ENCODE results near the gene SP6.

SP6 gene

DNA sequence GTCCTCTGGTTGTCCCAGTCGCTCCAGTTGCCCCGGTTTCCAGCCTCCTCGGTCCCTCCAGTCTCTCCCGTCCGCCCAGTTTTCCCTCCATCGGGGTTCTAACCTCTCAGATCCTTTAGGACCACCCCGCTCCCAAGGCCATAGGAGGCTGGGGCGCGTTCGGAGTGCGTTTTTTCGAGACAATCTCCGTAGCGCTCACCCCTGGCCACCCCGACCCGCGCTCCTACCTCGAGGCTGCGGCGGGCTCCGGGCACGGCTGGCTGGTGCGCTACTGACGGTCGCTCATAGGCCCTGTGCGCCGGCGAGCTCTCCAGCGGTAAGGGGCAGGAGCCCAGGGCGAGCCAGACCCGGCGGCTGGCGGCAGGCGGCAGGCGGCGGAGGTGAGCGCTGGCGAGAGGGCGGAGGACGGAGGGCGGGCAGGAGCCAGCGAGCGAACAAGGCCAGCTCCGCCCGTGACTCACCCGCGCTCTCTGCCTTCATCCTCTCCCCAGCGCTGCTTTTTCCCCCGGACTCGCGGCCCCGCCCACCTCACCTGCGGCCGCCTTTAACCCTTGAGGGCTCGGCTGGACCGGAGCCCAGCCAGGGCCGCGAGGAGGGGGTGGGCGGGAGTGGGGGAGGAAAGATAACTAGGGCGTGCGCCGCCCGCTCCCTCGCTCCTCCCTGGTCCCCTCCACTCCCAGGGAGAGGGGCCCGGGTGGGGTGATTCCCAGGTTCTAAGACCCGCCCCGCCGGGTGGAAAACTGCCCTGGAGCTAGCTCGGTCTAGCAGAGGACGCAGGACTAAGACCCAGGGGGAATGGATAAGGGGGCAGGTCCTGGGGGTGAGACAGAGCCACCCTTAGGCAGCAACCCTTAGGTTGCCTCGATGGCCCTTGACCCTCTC is at the start of gene SP6:
SP6 (minus strand) TSS at position 472 of the 882 bp plus-strand sequence. CDS start 2,734 bp downstream, outside the sequence.
- in situ Hi-C loops (cut with MboI; ENCODE audit: low sequenced_read_pairs): no loop called here

DNA sequence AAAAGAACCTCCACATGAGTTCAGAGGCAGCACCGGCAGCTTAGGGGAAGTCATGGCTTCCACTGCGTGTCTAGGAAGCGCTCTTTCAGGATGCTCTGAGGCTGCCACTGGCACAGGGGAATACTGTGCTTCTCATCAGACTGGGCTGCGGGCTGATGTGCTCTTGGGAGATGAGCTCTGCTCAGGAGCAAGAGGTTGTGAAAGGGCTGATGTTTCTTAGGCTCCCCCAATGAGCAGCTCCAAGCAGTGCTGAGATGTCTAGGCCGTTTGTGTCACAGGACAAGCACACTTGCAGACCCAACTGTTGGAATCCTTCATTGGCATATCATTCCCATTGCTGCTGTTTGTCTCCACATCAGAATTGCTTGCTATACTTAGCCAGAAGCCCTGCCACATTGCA is 48.7 kb upstream of the SP6 start:
- in situ Hi-C loops (cut with MboI; ENCODE audit: low sequenced_read_pairs): no loop called here

DNA sequence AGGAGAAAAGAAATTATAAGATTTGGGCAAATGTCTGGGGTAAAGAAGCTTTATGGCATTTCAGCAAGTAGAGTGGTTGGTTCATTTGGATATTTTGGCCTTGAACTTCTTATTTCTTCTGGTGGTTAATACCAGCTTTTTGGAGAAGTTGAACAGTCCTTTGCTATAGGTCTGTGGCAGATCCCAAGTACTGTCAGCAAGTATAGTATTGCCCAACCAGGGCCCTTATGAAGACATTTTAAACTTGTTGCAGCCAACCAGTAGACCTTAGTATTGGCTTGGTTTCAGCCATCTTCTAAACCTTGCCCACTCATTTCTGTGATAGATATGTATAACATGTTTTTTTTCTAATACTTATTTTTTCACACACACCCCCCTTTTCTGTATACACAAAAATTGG is 47.3 kb upstream of the SP6 start:
- in situ Hi-C loops (cut with MboI; ENCODE audit: low sequenced_read_pairs): no loop called here

DNA sequence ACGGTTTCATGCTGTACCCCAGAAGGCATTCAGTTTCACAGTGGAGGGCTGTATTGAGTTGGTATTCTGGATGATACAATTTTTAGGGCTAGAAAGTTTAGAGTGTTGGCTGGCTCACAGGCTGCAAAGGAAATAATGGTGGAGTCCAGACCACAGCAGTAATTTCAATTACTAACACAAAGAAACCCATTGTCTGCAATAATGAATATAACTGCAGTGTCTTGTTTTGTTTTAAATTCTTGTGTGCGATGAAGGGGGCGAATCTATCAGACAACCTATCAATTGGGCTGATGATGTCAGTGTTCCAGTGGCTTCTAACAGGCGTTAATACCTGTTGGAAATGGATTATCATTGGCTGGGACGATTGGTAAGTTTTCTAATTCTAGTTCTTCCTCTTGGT is 46.6 kb upstream of the SP6 start:
- in situ Hi-C loops (cut with MboI; ENCODE audit: low sequenced_read_pairs): no loop called here

DNA sequence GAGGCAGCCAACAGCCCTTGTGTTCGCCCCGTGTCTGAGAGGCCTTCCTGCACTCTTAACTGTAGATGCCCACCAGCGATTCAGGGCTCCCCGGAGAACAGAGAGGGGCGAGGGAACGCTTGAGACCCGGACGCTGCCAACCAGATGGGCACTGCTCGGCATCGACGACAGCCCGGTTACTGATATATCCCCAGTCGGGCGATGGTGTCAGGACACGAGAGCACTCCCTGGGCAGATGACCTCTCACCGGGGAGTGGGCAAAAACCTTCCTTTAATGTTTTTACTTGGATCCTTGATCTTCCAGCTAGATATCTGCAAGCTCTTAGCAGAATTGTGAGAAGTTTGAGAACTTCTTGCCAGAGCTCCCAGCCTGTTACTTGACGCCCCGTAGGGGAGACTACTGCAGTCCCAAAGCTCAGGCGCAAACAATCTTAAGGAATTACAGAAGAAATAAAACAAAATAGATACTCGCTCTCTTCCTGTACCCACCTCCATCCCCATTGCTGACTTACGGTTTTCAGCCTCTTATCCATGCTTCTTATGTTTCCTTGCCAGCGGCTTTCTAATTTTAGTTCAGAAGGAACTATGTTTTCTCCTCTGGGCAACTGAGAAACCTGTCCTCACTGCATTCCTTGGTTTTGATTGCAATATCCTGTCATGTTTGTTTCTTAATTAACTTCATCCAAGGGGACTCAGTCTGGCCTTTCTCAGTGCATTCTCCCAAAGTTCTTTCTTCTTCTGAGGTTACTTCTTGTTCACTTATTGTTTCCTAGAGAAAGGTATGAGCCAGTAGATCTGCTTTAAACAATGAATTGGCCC is 45.9 kb upstream of the SP6 start:
- in situ Hi-C loops (cut with MboI; ENCODE audit: low sequenced_read_pairs): no loop called here

DNA sequence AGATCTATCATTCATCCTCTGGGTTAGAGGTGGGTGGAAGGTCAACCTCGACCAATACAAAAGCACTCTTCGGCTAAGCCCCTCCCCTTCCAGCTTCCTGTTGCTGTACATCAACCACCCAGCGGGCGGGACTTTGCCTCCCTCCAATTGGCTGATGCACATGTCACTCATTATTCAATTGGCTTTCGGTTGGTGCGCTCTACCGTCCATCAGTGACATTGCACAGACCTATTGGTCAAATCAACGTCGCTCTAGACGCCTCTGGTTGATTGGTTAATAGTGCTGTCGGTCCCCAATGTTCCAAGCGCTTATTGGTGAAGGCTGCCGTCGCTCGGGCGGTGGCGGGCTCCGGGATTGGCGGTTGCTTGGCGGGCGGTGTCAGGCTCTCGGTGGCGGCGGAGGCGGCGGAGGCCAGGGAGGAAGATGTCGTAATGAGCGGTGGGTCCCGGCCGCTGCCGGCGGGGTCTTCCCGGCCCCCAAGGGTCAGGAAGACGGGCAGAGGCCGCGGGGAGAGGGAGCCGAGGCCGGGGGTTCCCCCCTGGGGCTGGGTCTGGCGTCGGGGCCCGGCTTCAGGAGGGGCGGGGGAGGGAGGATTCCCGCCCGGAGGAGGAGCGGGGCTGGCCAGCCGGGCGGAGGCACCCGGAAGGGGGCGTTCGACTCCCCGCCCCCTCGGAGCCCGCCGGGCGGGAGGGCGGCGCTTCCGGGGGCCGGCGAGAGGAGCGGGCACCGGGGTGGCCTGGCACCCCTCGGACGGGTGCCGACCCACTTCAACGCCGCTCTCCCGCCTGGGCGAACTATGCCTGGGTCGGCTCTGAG is 45.1 kb upstream of the SP6 start, which contains the start of gene SP2:
SP2 (plus strand) TSS at position 381 of the 816 bp plus-strand sequence; CDS start at position 432, 51 bp downstream.
- in situ Hi-C loops (cut with MboI; ENCODE audit: low sequenced_read_pairs): no loop called here

DNA sequence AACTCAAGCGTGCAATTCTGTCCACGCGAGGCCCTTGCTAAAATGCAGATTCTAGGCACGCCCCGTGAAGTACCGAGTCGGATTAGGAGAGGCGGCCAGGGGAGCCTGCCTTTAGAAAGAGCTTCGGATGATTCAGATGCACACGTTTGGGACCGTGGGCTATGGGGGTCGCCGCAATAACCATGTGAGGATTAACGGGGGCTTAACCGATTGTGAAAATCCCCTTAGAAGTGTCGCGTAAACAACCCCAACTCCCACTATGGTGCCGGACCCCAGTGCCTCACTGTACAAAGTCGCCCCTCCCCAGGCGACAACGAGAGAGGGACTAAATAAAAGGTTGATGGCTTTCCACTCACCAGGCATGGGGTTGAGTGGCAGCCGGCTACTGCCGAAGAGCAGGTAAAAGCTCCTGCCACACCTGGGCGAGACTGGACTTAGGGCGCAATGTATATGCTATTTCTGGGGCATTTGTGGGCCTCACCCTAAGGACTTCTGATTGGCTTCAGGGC is 44.4 kb upstream of the SP6 start:
- in situ Hi-C loops (cut with MboI; ENCODE audit: low sequenced_read_pairs): no loop called here

DNA sequence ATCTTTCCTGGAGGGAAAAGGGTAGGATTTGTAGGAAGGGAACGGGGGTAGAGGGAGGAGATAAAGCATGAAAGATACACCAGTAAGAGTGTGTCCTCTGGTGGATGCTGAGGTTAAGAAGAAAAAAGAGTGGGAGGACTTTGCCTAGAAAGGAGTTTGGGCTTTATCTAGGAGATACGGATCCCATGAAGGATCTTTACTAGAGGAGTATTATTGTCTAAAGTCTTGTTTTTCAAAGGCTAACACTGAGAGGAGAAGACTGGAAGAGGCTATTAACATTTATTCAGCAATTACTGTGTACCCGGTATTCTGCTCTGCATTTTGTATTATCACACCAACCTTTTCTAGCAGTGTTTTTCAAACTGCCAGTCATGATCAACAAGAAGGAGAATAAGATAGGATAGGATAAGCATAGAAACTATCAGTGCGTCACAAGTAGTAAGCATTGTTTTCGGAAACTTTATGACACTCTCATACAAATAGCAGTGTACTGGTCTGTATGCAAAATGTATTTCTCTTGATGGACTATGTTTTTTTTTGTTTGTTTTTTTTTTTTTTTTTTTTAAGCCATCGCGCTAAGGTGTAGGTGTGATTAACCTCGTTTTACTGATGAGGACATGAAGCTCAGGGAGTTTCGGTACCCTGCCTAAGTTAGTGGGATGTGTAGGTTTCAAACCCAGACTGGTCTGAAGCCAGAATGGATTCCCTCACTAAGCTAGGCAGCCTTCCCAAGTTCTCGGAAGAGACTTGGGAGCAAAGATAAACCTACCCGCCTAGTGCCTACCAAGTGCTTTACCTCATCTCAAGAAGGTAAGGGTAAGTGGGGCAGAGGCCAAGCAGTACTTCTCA is 43.8 kb upstream of the SP6 start:
- in situ Hi-C loops (cut with MboI; ENCODE audit: low sequenced_read_pairs): no loop called here

DNA sequence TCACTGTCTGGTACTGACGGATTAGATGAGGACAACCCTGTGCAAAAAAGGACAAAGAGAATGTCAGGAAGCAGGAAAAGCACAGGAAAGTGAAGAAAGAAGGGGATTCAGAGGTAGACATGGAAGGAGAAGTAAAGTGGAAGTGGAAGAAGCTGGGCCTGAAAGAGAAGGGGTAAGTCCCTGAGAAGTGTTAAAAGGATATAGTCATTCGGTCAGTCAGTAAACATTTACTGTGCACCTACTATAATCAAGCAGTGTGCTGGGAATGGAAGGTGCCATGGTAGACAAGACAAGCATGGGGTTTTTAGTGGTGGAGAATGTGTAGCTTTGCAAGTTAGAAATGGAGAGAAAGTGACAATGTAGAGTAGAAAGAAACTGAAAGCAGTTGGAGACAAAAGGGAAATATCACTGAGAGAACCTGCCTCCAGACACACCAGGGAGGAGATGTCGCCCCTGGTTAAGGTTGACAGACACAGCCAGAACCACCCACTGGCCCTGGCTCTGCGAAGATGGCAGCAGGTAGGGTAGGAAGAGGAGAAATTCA is 40.7 kb upstream of the SP6 start:
- in situ Hi-C loops (cut with MboI; ENCODE audit: low sequenced_read_pairs): no loop called here

DNA sequence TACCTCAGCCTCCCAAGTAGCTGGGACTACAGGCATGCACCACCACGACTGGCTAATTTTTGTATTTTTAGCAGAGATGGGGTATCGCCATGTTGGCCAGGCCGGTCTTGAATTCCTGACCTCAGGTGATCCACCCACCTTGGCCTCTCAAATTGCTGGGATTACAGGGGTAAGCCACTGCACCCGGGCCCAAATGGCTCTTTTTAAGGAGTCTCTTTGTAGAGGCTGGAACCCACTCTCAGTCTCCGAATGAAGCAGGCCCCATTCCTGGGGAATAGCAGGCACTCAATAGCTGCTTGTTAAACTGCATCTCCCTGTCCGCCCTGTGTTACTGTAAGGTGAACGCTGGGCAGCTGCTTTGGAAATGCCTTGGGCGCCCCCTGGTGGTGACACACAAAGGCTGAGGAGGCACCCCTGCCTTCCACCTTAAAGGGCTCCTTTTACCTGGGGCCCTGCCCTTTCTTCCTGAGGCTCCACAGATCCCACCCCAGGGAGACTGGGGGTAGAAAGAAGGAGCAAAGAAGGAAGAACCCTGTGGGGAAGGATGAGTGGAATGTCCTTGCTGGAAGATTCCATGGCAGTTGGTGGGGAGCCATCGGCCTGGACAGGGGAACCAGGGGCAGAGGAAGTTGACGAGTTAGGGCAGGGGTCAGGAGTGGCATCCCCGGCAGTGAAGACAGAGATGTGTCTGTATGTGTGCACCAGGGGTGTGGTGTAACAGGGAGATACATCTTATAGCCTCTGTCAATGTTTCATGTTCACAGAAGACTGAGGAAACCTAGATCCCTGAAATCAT is 39.0 kb upstream of the SP6 start:
- in situ Hi-C loops (cut with MboI; ENCODE audit: low sequenced_read_pairs): no loop called here

DNA sequence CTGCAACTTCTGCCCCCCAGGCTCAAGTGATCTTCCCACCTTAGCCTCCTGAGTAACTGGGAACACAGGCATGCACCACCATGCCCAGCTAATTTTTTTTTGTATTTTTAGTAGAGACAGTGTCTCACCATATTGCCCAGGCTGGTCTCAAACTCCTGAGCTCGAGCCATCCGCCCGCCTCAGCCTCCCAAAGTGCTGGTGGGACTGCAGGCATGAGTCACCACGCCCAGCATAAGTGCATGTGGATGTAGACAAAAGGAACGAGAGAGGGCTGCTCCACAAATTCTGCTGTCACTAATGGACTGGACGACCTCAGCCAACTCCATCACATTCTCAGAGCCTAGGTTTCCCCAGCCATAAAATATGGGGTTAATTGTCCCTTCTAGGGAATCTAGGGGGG is 37.3 kb upstream of the SP6 start:
- in situ Hi-C loops (cut with MboI; ENCODE audit: low sequenced_read_pairs): no loop called here

DNA sequence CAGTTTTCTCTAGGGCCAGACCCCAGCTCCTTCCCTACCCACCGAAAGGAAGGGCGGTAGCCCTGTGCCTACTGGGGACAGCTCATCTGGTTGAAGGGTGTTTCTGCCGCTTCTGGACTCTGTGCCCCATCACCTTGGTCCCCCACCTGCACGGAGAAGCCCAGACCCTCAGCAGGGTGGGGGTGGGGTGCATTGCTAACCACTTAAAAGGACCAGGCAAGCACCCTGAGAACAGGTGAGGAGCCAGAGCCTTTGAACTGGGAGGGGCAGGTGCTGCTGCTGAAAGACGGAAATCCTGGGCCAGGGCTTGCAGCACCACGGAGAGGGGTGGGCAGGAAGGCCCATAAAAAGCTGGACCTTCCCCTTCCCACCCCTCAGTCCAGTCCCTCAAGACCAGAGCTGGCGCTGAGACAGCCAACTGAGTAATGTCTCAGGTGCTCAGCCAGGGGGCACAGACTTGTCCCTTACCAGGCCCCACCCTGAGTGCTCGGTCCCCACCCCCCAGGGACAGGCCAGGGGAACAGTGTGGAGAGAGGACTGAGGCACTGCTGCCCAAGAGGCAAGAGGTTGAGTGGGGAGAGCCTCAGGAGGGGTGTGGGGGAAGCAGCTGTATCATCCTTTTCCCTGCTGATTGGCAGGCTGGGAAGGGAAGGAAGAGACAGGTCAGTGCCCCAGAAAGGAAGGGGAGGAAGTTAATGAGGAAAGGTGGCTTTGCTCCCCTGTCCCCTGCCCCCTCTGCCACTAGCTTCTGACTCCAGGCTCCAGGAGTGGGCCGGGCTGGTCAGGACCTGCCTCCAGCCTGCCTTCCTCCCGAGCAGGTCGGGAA is 34.2 kb upstream of the SP6 start:
- in situ Hi-C loops (cut with MboI; ENCODE audit: low sequenced_read_pairs): no loop called here

DNA sequence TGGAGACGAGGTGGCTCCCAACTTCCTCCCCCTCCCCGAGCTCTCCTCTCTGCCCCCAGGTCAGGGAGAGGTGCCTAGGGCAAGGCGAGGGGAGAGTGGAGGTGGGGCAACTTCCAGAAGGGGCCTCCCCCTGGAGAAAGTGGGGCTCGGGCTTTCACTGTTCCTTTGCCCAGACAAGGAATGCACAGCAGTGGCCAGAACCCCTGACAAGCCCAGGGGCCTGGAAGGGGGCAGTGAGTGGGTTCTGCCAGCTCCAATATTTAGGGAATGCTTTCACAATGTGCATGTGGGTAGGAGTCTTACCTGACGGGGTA is 33.4 kb upstream of the SP6 start:
- in situ Hi-C loops (cut with MboI; ENCODE audit: low sequenced_read_pairs): no loop called here

DNA sequence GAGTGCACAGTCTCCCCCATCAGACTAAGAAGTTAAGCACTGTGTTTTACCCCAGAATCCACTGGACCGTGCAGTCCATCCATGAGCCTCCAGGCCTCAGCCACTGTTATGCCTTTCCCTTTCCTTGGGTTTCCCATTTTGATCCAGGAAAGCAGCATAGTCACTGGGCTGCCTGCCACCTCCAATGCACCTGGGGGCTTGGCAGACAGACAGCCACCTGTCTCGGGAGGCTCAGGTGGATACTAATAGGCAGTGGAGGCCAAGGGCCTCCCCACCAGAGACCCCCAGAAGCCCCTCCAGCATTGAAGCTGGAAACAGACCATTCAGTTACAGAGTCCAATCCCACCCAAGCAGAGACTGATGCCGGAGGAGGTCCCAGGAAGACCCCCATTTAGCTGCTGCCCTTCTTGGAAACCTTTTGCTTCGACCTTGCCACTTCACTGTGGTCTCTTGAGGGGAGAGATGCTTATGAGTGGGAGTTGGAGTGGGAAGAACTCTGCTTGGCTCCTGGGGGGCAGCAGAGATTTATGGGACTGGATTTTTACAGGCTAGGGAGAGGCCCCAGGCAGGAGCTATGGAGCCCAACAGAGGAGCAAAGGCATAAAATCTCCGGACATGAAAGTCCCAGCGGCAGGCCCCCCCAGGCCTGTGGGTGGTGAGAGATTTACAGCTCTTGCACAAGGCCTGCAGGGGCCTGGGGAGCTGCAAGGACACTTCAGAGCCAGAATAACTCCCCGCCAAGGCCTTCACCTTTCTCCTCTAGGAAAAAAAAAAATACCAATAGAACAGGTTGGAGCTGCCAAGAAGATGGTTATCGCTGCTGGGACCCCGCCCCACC is 32.8 kb upstream of the SP6 start:
- in situ Hi-C loops (cut with MboI; ENCODE audit: low sequenced_read_pairs): no loop called here

DNA sequence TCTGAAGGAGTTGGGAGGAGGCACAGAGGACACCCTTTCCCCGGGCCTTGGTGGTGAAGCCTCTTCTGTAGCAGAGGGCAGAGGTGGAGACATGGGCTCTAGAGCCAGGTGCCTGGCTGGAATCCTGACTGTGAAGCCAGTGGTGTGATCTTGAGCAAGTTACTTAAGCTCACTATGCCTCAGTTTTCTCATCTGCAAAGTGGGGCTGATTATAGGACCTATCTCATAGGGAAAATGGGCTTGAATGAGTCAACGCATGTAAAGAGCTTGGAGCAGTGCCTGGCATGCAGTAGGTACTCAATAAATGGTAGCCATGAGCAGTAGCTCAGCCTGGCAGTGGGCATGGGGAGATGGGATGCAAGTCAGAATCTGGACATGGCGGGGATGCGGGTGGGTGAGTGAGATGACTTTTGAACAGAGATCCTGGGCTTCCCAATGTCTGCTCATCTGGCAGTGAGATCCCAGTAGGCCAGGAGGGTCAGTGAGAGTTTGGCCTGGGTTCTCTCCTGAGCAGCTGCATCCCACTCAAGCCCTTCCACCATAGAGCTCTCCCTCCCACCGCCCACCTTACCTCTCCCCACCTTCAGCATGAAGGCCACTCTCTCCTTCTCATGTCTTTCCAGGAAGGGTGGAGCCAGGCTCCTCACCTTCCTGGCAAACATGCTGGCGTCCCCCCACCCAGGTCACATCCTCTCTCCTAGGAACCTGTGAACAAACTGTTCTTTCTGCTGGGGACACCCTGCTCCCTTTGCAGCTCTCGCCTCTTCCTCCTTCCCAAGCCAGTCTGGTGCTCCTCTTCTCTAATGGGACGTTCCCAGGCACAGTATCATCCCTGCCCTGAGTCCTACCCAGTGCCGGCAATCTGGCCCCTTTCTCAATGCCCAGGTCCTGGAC is 32.0 kb upstream of the SP6 start:
- in situ Hi-C loops (cut with MboI; ENCODE audit: low sequenced_read_pairs): no loop called here

DNA sequence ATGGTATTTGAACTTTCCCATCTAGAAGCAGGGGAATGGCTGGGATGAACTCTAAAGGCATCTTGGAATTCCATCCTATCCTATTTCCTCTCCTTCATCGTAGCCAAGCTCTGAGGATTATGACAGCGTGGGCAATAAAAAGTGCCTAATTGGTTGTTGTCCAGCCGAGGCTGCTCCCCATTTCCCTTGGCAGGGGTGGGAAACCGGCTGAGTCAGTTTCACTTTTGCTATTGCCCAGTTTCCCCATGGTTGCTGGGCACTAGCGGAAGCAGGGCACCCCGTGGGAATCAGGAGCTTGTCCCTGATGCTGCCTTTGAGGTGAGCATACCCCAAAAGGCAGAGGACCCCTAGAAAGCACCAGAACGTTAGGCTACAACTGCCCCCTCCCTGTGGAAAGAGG is 31.3 kb upstream of the SP6 start:
- in situ Hi-C loops (cut with MboI; ENCODE audit: low sequenced_read_pairs): no loop called here

Data from hTERT RPE-1 (cell line).